Endothelial cell of umbilical vein (primary cell): Measurements from ENCODE around the gene LHFPL2. TPM values are rescaled to one million over a fixed set of nuclear protein-coding genes. Genes with fewer than 3 reads are reported as not detected.

Experiments
- BruUV-seq: library from RNA; stranded (reverse); fragments of 400-500 nt; replicated peaks from 2 replicates; lab custom pipeline; 2021; lab: Mats Ljungman, UMichigan
- CTCF ChIA-PET: fragments of 300-600, 350-600 bp; sonication (Branson Sonifier 250); formaldehyde crosslinking; loops from one replicate; lab custom pipeline; 2021; ENCODE audit warnings: antibody characterized with exemption, inconsistent platforms; lab: Charles Lee
- POLR2A ChIA-PET: fragments of 300-600, 350-600 bp; sonication (Branson Sonifier 250); formaldehyde crosslinking; loops from one replicate; lab custom pipeline; 2021; ENCODE audit warnings: antibody characterized with exemption, inconsistent platforms; lab: Charles Lee
- DNase-seq: peaks from one replicate; pipeline ENCODE4 v3.0.0-alpha.2; 2011; ENCODE audit warnings: low read depth, low spot score
- FAIRE-seq: peaks from 2 replicates; lab custom pipeline; 2011; peaks lifted over from hg19 to GRCh38; lab: Jason Lieb, UNC
- H2AFZ ChIP-seq: 2 replicates; pipeline ENCODE4 v1.6.0; 2012; ENCODE audit warnings: low read depth, low read length, control low read depth, inconsistent platforms
- H3K27ac ChIP-seq: 2 replicates; pipeline ENCODE4 v1.5.1; 2011; ENCODE audit warnings: low read depth, mild to moderate bottlenecking, control low read depth, low read length, moderate library complexity; ENCODE audit not compliant: insufficient read depth
- H3K27me3 ChIP-seq, 2 experiments: 2 replicates each; pipeline versions ENCODE4 v1.6.0 to v1.6.1; 2011; ENCODE audit warnings: low read length in 2 of 2, mixed read lengths in 1 of 2; ENCODE audit not compliant: control insufficient read depth in 2 of 2, insufficient read depth in 2 of 2
- H3K36me3 ChIP-seq, 2 experiments: 2 replicates in 1 of 2; 3 replicates in 1 of 2; pipeline ENCODE4 v1.5.1; 2011; ENCODE audit warnings: low read length in 2 of 2, mild to moderate bottlenecking in 1 of 2, moderate library complexity in 1 of 2; ENCODE audit not compliant: control insufficient read depth in 2 of 2, insufficient read depth in 2 of 2; ENCODE audit errors: extremely low read depth in 1 of 2
- H3K4me1 ChIP-seq: 3 replicates; pipeline ENCODE4 v1.5.1; 2011; ENCODE audit warnings: mild to moderate bottlenecking, low read length; ENCODE audit not compliant: control insufficient read depth, insufficient read depth; ENCODE audit errors: extremely low read depth
- H3K4me2 ChIP-seq: 2 replicates; pipeline ENCODE4 v1.6.1; 2011; ENCODE audit warnings: low read length, control low read depth, mixed read lengths; ENCODE audit not compliant: insufficient read depth
- H3K4me3 ChIP-seq, 3 experiments: fragments of 200-600 bp in 1 of 3; sonication (generic), shearing (Covaris generic) in 1 of 3; replicated peaks in 1 of 3; 2 replicates each; pipeline ENCODE4 v1.5.1; 2011 to 2016; ENCODE audit warnings: control low read depth in 3 of 3, low read length in 3 of 3, mild to moderate bottlenecking in 2 of 3, inconsistent platforms in 1 of 3, low read depth in 1 of 3, moderate library complexity in 1 of 3; ENCODE audit not compliant: insufficient read depth in 1 of 3
- H3K79me2 ChIP-seq: 2 replicates; pipeline ENCODE4 v1.6.0; 2012; ENCODE audit warnings: low read length, inconsistent platforms; ENCODE audit not compliant: control insufficient read depth, insufficient read depth
- H3K9ac ChIP-seq: replicated peaks from 2 replicates; pipeline ENCODE3; 2011; ENCODE audit warnings: low read length, control low read depth; ENCODE audit not compliant: insufficient read depth; ENCODE audit errors: extremely low read depth
- H3K9me1 ChIP-seq: replicated peaks from 3 replicates; pipeline ENCODE4 v1.6.0; 2011; ENCODE audit warnings: mild to moderate bottlenecking, low read length; ENCODE audit not compliant: control insufficient read depth, insufficient read depth; ENCODE audit errors: extremely low read depth
- H3K9me3 ChIP-seq: replicated peaks from 2 replicates; pipeline ENCODE4 v1.5.1; 2012; ENCODE audit warnings: low read length, inconsistent platforms; ENCODE audit not compliant: control insufficient read depth, insufficient read depth
- H4K20me1 ChIP-seq: replicated peaks from 2 replicates; pipeline ENCODE3; 2011; ENCODE audit warnings: mild to moderate bottlenecking, low read length; ENCODE audit not compliant: control insufficient read depth, insufficient read depth; ENCODE audit errors: extremely low read depth
- EZH2 ChIP-seq: IDR thresholded peaks from 2 replicates; pipeline ENCODE4 v1.6.1; 2012; ENCODE audit warnings: borderline replicate concordance, low read depth, mild to moderate bottlenecking, moderate library complexity, low read length, inconsistent platforms; ENCODE audit not compliant: severe bottlenecking
- FOS ChIP-seq: IDR thresholded peaks from 2 replicates; pipeline ENCODE4 v1.6.1; 2011; ENCODE audit warnings: mild to moderate bottlenecking, low read length, moderate library complexity, borderline replicate concordance; ENCODE audit not compliant: insufficient read depth
- GATA2 ChIP-seq: IDR thresholded peaks from 2 replicates; pipeline ENCODE4 v1.7.0; 2011; ENCODE audit warnings: low read depth, mild to moderate bottlenecking, moderate library complexity, mixed read lengths, low read length; ENCODE audit not compliant: insufficient read length, insufficient read depth
- JUN ChIP-seq: IDR thresholded peaks from 2 replicates; pipeline ENCODE4 v1.6.1; 2011; ENCODE audit warnings: borderline replicate concordance, low read depth; ENCODE audit not compliant: insufficient read length, insufficient read depth
- MYC ChIP-seq: IDR thresholded peaks from one replicate; pipeline ENCODE4 v1.6.1; 2011; ENCODE audit warnings: mild to moderate bottlenecking, low read depth, low read length
- POLR2A ChIP-seq: IDR thresholded peaks from 2 replicates; pipeline ENCODE4 v1.6.1; 2012; ENCODE audit warnings: low read depth, mild to moderate bottlenecking, control low read depth, low read length
- POLR2AphosphoS5 ChIP-seq: IDR thresholded peaks from 2 replicates; pipeline ENCODE4 v1.6.1; 2012; ENCODE audit warnings: low read depth, mild to moderate bottlenecking, control low read depth, low read length, moderate library complexity; ENCODE audit not compliant: insufficient read depth
- dilution Hi-C: fragments of 300-500 bp; cut with MboI; formaldehyde crosslinking; loops from one replicate; pipeline ENCODE4 v1.15.0; 2019; ENCODE audit warnings: low sequenced_read_pairs; ENCODE audit not compliant: extremely low pct_ligation_motif_present
- intact Hi-C: fragments of 100-400 bp; cut with micrococcal nuclease; formaldehyde crosslinking; loops from one replicate; pipeline ENCODE4 v1.10.0; 2022
- polyA plus RNA-seq, 4 experiments: library from polyadenylated mRNA; depleted of rRNA in 3 of 4; stranded (reverse) in 3 of 4; unstranded in 1 of 4; fragments of >200 nt; gene quantifications; 2 replicates each; pipeline versions ENCODE4 v1.2.1 to v1.2.3, GENCODE V29; 2011 to 2012; ENCODE audit warnings: missing spikeins in 1 of 4
- total RNA-seq: library from RNA; stranded (reverse); gene quantifications from 2 replicates; pipeline ENCODE4 v1.2.3, GENCODE V29; 2021
- TF ChIP-seq, protein P1 (sequence below), 2 donors: IDR thresholded peaks; 1 replicate in 1 of 2; 2 replicates in 1 of 2; pipeline ENCODE4 v1.5.1; 2011; ENCODE audit warnings: low read length in 2 of 2, mild to moderate bottlenecking in 2 of 2, moderate library complexity in 2 of 2, control low read depth in 1 of 2, inconsistent platforms in 1 of 2, low read depth in 1 of 2; ENCODE audit not compliant: insufficient read depth in 1 of 2; ENCODE audit errors: extremely low read depth in 1 of 2
- TF ChIP-seq, protein P2 (sequence below): IDR thresholded peaks from 2 replicates; pipeline ENCODE4 v1.6.1; 2011; ENCODE audit not compliant: insufficient read depth, insufficient read length

The LHFPL2 gene
- total and polyA plus RNA-seq, 2 donors (not counting 3 experiments of a cell fraction or from before 2014, with no cell fraction given): 9.6 to 36.3 TPM

DNA sequence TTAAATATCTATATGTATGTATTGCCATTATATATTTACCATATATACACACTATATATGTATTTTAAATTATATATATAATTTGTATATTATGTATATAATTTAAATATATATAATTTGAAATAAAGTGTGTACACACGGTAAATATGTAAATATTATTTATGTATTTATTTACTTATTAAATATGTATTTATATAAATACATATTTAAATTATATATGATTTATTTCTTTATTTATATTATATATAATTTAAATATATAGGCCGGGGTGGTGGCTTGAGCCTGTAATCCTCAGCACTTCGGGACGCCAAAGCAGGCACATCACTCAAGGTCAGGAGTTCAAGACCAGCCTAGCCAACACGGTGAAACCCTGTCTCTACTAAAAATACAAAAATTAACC is 31.3 kb upstream of the LHFPL2 start:
- Histone ChIP-seq H3K9ac (no peak overlapping the region), H3K79me2 (no peaks in the 10 kb centered on the region), H2AFZ (no peak overlapping the region), H3K27me3 (no peaks in the 10 kb centered on the region), H3K4me1 (no peaks in the 10 kb centered on the region), H3K9me3 (no peaks in the 10 kb centered on the region), H3K4me2 (no peak overlapping the region), H3K27ac (no peak overlapping the region), H4K20me1 (no peaks in the 10 kb centered on the region), H3K9me1 (no peaks in the 10 kb centered on the region), H3K36me3 (no peaks in the 10 kb centered on the region), H3K4me3 (no peak overlapping the region)
- dilution Hi-C loops (no loop called here), intact Hi-C loops (no loop called here)
- BruUV-seq: no TSS peak
- CTCF ChIA-PET: interaction anchor here (1.1 kb wide), 1 partner anchor 12 kb away, joined by 3 read pairs; no protein-coding TSS in a partner anchor
- no peak for DNase-seq
- FAIRE-seq: no peak
- POLR2A ChIA-PET: no interaction called here
- TF ChIP-seq, protein P1, sequence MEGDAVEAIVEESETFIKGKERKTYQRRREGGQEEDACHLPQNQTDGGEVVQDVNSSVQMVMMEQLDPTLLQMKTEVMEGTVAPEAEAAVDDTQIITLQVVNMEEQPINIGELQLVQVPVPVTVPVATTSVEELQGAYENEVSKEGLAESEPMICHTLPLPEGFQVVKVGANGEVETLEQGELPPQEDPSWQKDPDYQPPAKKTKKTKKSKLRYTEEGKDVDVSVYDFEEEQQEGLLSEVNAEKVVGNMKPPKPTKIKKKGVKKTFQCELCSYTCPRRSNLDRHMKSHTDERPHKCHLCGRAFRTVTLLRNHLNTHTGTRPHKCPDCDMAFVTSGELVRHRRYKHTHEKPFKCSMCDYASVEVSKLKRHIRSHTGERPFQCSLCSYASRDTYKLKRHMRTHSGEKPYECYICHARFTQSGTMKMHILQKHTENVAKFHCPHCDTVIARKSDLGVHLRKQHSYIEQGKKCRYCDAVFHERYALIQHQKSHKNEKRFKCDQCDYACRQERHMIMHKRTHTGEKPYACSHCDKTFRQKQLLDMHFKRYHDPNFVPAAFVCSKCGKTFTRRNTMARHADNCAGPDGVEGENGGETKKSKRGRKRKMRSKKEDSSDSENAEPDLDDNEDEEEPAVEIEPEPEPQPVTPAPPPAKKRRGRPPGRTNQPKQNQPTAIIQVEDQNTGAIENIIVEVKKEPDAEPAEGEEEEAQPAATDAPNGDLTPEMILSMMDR (IDR thresholded peaks at IDR 0.05; ENCODE audit: extremely low read depth in 1 of 2, insufficient read depth in 1 of 2, low read depth in 1 of 2, low read length in 2 of 2): no peak
- TF ChIP-seq POLR2A (no peak), EZH2 (no peak), JUN (no peak), FOS (no peak), GATA2 (no peak), POLR2AphosphoS5 (no peak), MYC (no peak)
- TF ChIP-seq, protein P2, sequence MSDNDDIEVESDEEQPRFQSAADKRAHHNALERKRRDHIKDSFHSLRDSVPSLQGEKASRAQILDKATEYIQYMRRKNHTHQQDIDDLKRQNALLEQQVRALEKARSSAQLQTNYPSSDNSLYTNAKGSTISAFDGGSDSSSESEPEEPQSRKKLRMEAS: no peak
